ENCODE results near the gene COX7A1. TPM values are rescaled to one million over a fixed set of nuclear protein-coding genes. Genes with fewer than 3 reads are reported as not detected.
"Not testable (repeated sequence)": the region's sequence is repeated elsewhere in the genome, so short reads cannot be mapped to it uniquely, and the experiment has no call there.

COX7A1 gene
- total RNA-seq, 1 donor = not detected

- no peaks in the 10 kb centered on the region for H3K4me1 ChIP-seq (ENCODE audit: insufficient read depth, low read length)
- H3K4me3 ChIP-seq (ENCODE audit: low read length) = no peak overlapping the region
- no peaks in the 10 kb centered on the region for H3K9me3 ChIP-seq (ENCODE audit: low read depth, low read length)
- no peaks in the 10 kb centered on the region for H3K27me3 ChIP-seq (ENCODE audit: insufficient read depth, low read length)
Observed at GRCh38 chr19:36151144-36152018, 866 bp downstream of the COX7A1 start.

- no peak overlapping the region for H3K4me3 ChIP-seq (ENCODE audit: low read length)
- H3K9me3 ChIP-seq (ENCODE audit: low read depth, low read length) = no peaks in the 10 kb centered on the region
- H3K27me3 ChIP-seq (ENCODE audit: insufficient read depth, low read length) = no peaks in the 10 kb centered on the region
- no peaks in the 10 kb centered on the region for H3K4me1 ChIP-seq (ENCODE audit: insufficient read depth, low read length)
Observed at GRCh38 chr19:36150586-36150985, 1.7 kb downstream of the COX7A1 start.

GRCh38 chr19:36149673-36150406 lies 2.4 kb downstream of the COX7A1 start:
- Histone ChIP-seq H3K9me3 (ENCODE audit: low read depth, low read length) (no peaks in the 10 kb centered on the region), H3K4me1 (ENCODE audit: insufficient read depth, low read length) (no peaks in the 10 kb centered on the region), H3K27me3 (ENCODE audit: insufficient read depth, low read length) (no peaks in the 10 kb centered on the region), H3K4me3 (ENCODE audit: low read length) (no peak overlapping the region)

- H3K4me1 ChIP-seq (ENCODE audit: insufficient read depth, low read length) = peaks cover 9% of the 10 kb centered on the region
- H3K27me3 ChIP-seq (ENCODE audit: insufficient read depth, low read length) = no peaks in the 10 kb centered on the region
- H3K9me3 ChIP-seq (ENCODE audit: low read depth, low read length) = no peaks in the 10 kb centered on the region
- H3K4me3 ChIP-seq (ENCODE audit: low read length) = no peak overlapping the region
Observed at GRCh38 chr19:36144624-36145023, 7.6 kb downstream of the COX7A1 start.

GRCh38 chr19:36142496-36142895 lies 9.8 kb downstream of the COX7A1 start:
- H3K4me1 ChIP-seq (ENCODE audit: insufficient read depth, low read length) = peaks cover 16% of the 10 kb centered on the region
- H3K9me3 ChIP-seq (ENCODE audit: low read depth, low read length) = no peaks in the 10 kb centered on the region
- no peaks in the 10 kb centered on the region for H3K27me3 ChIP-seq (ENCODE audit: insufficient read depth, low read length)
- H3K4me3 ChIP-seq (ENCODE audit: low read length) = no peak overlapping the region

GRCh38 chr19:36142046-36142445 lies 10.2 kb downstream of the COX7A1 start:
- Histone ChIP-seq H3K27me3 (ENCODE audit: insufficient read depth, low read length) (no peaks in the 10 kb centered on the region), H3K4me1 (ENCODE audit: insufficient read depth, low read length) (peaks cover 20% of the 10 kb centered on the region), H3K9me3 (ENCODE audit: low read depth, low read length) (no peaks in the 10 kb centered on the region), H3K4me3 (ENCODE audit: low read length) (no peak overlapping the region)

GRCh38 chr19:36141039-36141927 lies 11.0 kb downstream of the COX7A1 start:
- peak overlapping the region; percentile 96 for H3K4me3 ChIP-seq (ENCODE audit: low read length)
- H3K9me3 ChIP-seq (ENCODE audit: low read depth, low read length) = no peaks in the 10 kb centered on the region
- peaks cover 24% of the 10 kb centered on the region for H3K4me1 ChIP-seq (ENCODE audit: insufficient read depth, low read length)
- no peaks in the 10 kb centered on the region for H3K27me3 ChIP-seq (ENCODE audit: insufficient read depth, low read length)

GRCh38 chr19:36140304-36141038 lies 11.8 kb downstream of the COX7A1 start:
- peak overlapping the region; percentile 96 for H3K4me3 ChIP-seq (ENCODE audit: low read length)
- H3K9me3 ChIP-seq (ENCODE audit: low read depth, low read length) = no peaks in the 10 kb centered on the region
- peaks cover 24% of the 10 kb centered on the region for H3K4me1 ChIP-seq (ENCODE audit: insufficient read depth, low read length)
- no peaks in the 10 kb centered on the region for H3K27me3 ChIP-seq (ENCODE audit: insufficient read depth, low read length)

- Histone ChIP-seq H3K27me3 (ENCODE audit: insufficient read depth, low read length) (no peaks in the 10 kb centered on the region), H3K4me3 (ENCODE audit: low read length) (peak within 1 kb of the TSS; percentile 96), H3K9me3 (ENCODE audit: low read depth, low read length) (no peaks in the 10 kb centered on the region), H3K4me1 (ENCODE audit: insufficient read depth, low read length) (peaks cover 24% of the 10 kb centered on the region)
Observed at GRCh38 chr19:36139473-36140303, 12.6 kb downstream of the COX7A1 start, which contains the start of gene CAPNS1. TSS of gene CAPNS1 (plus strand) at chr19:36140066. CDS start at chr19:36141012, 946 bp downstream.

- no peaks in the 10 kb centered on the region for H3K27me3 ChIP-seq (ENCODE audit: insufficient read depth, low read length)
- H3K4me3 ChIP-seq (ENCODE audit: low read length) = peak overlapping the region; percentile 96
- H3K4me1 ChIP-seq (ENCODE audit: insufficient read depth, low read length) = peaks cover 24% of the 10 kb centered on the region
- no peaks in the 10 kb centered on the region for H3K9me3 ChIP-seq (ENCODE audit: low read depth, low read length)
Observed at GRCh38 chr19:36139120-36139472, 13.2 kb downstream of the COX7A1 start.

GRCh38 chr19:36136964-36137686 lies 15.1 kb downstream of the COX7A1 start:
- peaks cover 35% of the 10 kb centered on the region for H3K4me1 ChIP-seq (ENCODE audit: insufficient read depth, low read length)
- no peaks in the 10 kb centered on the region for H3K27me3 ChIP-seq (ENCODE audit: insufficient read depth, low read length)
- H3K4me3 ChIP-seq (ENCODE audit: low read length) = no peak overlapping the region
- H3K9me3 ChIP-seq (ENCODE audit: low read depth, low read length) = no peaks in the 10 kb centered on the region

- H3K9me3 ChIP-seq (ENCODE audit: low read depth, low read length); H3K27me3 ChIP-seq (ENCODE audit: insufficient read depth, low read length); H3K4me3 ChIP-seq (ENCODE audit: low read length): not testable (repeated sequence)
- peaks cover 48% of the 10 kb centered on the region for H3K4me1 ChIP-seq (ENCODE audit: insufficient read depth, low read length)
Observed at GRCh38 chr19:36134867-36135266, 17.4 kb downstream of the COX7A1 start.

GRCh38 chr19:36131221-36131620 lies 21.0 kb downstream of the COX7A1 start:
- H3K27me3 ChIP-seq (ENCODE audit: insufficient read depth, low read length); H3K4me3 ChIP-seq (ENCODE audit: low read length); H3K9me3 ChIP-seq (ENCODE audit: low read depth, low read length): not testable (repeated sequence)
- H3K4me1 ChIP-seq (ENCODE audit: insufficient read depth, low read length) = peaks cover 53% of the 10 kb centered on the region
